ENCODE data around the gene RNF181. TPM values are rescaled to one million over a fixed set of nuclear protein-coding genes. Genes with fewer than 3 reads are reported as not detected.
"Not testable (repeated sequence)": the region's sequence is repeated elsewhere in the genome, so short reads cannot be mapped to it uniquely, and the experiment has no call there.

The RNF181 gene
- total RNA-seq, 2 donors from 2014 or later = 78.8 to 84.2 TPM

DNA sequence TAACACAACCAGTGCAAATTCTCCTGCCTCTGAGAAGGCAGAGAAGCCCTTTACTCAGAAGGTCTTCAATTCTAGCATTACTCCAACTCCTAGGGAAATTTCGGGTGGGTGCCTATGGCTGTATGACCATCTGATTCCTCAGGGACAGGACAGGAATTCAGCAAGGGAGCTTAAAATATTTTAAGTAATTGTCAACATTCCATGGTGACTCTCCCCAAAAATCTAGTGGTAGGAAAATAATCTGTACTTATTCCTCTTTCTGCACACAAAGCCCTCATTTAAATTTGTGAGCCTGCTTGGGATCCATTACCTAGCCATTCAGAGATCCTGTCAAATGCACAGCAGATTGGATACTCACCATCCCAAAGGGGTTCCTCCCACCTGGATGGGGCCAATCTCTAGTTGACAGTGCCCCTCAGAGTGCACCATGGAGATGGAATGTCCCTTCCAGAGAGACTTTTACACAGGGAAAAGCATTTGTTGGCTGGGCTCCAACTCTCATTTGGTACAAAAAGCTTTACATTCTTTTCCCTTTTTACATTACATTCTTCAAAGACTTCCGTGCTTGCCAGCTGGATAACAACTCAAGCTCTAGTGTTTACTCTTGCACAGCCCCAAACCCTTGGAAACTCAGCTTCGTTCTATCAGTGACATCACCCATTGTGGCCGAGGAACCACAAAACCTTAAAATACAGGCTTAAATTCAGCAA is 10.0 kb downstream of the RNF181 start:
- peak in 1 of 2 donors; percentile 6 for DNase-seq
- intact Hi-C loops (cut with DNase I, micrococcal nuclease) = no loop called here
- no peak for ATAC-seq

DNA sequence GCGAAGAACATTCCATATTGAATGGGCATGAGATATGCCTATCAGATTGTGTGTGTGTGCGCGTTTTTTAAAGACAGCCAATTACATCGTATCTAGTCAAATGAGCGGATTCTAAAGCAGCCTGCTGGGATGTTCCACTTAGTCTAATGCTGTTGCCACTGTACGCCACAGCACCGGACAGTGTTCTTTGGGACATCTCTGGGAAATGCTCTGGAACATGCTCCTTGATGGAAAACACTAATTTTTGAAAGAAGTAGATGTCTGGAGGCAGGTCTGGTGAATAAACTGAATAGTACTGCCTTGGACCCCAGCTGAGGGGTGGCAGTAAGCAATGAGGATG is 10.5 kb downstream of the RNF181 start:
- ATAC-seq (no peak), DNase-seq (no peak)
- intact Hi-C loops (cut with DNase I, micrococcal nuclease) = no loop called here

DNA sequence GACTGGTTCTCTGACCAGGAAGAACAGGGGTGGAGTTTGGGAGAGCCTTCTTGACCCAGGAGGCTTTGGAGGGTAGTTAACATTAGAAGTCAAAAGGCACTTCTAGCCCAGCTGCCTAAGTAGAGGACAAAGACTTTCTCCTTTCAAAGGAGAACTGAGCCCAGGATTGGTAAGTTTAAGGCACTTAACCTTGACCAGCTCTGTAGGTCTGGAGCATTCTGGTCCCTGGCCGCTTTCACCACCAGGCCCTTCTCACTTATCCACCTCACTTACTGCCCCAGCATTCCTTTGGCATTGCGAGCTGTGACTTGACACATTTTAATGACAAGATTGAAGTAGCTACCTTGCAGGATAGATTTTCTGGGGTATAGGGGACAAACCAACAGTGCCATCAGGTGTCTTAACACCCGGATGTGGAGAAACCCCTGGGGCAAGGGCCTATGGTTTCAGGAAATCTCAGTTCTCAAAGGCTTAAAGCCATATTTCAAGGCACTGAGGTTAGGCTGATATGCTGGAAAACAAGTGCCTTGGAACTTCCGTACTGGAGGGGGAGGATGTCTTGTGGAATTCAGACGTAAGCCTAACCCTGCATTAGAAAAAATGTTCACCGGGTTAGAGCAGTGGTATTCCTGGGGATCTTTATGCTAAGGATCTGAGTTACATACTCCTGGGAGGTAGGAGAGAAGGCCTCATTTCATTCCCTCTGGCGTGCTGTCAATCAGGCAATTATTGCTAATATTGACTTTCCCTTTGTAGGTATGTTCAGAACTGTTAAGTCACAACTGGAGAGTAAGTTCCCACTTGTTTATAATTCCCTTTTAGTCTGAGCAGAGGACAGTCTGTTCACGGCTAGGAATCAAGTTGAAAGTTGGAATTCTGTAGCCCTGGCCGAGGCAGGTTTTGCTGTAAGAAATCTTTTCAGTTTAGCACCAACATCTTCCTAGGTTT is 12.0 kb downstream of the RNF181 start:
- DNase-seq = no peak
- intact Hi-C loops (cut with DNase I, micrococcal nuclease) = no loop called here
- no peak for ATAC-seq

DNA sequence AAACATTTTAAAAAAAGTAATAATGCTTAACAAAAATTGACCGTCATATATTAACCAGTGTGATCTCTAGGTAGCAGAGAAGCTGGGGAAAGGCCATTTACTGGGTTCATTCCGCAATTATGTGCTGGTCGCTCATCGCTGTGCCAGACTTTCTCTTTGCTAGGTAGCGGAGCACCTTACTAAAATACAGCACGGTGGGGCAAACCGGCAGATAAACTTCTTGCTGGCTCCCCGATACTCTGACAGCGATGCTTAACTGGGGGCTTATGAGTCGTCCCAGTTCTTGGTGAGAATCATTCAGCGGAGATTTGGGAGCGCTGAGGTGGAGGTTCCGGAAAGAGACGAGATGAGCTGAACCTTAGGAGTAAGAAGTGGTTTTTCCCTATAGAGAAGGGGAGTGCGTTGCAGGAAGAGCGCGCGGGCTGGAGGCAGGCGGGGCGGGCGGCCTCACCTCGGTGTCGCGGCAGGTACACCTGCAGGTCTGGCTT is 15.7 kb downstream of the RNF181 start:
- peak; percentile 54 for ATAC-seq
- DNase-seq = no peak
- intact Hi-C loops (cut with DNase I, micrococcal nuclease) = no loop called here

DNA sequence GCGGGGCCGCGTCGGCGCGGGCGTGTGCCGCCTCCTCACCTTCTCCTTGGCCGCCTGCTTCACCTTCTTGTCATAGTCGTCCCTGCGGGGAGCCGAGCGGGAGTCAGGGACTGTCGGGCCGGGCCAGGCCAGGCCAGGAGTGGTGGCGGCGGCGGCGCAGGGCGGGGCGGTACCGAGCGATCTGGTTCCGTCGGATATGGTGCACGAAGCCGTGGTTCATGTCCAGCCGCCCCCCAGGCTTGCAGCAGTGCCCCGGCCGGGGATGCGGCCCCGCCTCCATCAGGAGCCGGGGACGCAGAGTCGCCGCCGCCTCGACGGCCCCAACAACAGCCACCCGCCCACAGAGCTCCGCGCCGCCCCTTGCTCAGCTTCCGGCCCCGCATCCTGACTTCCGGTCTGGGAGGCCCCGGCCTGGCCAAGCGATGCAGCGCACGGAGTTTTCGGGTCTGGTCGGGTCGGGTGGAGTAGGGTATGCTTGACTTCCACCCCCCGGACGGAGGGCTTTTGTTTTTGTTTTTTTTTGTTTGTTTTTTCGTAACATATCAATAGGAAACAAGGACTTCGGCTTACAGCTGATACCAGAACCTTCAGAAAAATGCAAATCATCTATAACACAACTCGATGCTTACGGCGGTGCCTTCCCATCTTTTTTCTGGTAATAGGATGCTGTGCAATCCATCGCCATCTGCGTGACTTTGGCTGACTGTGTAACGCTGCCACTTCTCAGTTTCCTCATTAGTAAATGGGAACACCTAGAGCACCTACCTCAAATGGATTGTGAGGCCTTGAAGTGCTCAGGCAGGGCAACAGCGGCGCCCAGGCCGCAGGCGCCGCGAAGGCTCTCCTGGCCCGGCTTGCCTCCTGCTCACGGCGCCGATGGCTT is 16.4 kb downstream of the RNF181 start, which contains the start of gene C2orf68:
TSS of gene C2orf68 (minus strand) at position 362 of the 883 bp plus-strand sequence. CDS start at position 280, 82 bp downstream.
- DNase-seq (peak; percentile 93 to 94), ATAC-seq (peak; percentile 81)
- intact Hi-C loops (cut with DNase I, micrococcal nuclease) = no loop called here

DNA sequence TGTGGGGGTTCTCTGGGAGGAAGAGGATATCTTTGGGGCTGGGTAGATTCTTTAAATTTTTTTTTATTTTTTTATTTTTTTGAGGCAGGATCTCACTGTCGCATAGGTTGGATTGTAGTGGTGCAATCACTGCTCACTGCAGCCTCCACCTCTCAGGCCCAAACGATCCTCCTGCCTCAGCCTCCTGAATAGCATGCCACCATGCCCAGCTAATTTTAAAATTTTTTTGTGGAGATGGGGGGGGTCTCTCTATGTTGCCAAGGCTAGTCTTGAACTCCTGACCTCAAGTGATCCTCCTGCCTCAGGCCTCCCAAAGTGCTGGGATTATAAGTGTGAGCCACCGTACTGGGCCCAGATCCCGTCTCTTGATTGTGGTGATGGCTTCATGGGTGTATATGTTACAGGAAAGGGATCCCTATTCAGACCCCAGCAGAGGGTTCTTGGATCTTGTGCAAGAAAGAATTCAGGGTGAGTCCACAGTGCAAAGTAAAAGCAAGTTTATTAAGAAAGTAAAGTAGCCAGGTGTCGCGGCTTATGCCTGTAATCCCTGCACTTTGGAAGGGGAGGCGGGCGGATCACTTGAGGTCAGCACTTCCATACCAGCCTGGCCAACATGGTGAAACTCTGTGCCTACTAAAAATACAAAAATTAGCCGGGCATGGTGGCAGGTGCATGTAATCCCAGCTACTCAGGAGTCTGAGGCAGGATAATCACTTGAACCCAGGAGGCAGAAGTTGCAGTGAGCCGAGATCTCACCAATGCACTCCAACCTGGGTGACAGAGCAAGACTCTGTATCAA is 18.4 kb downstream of the RNF181 start:
- intact Hi-C loops (cut with DNase I, micrococcal nuclease) = no loop called here
- ATAC-seq (no peak), DNase-seq (no peak)

DNA sequence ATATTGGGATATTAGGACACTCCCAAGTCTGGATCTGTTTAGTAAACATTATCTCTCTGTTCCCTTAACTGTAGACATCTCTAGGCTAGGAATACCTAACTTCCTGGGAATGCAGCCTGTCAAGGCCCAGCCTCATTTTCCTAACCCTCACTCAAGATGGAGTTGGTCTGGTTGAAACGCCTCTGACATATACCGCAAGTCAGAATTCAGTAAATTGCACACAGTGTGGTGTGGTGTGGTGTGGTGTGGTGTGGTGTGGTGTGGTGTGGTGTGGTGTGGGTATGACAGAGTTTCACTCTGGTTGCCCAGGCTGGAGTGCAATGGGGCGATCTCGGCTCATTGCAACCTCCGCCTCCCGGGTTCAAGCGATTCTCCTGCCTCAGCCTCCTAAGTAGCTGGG is 19.2 kb downstream of the RNF181 start:
- DNase-seq; ATAC-seq; intact Hi-C loops (cut with DNase I, micrococcal nuclease): not testable (repeated sequence)

DNA sequence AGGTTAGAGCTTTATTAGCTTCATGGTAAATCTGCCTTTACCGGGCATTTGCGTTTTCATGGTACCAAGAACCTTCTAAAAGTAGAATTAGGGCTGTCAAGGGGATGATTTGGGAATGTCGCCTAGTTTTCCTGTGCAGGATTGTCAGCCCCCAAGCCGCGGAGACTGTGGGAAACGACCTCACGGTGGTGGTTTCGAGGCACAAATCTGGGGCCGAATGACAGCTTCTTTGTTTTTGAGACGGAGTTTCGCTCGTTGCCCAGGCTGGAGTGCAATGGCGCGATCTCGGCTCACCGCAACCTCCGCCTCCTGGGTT is 19.8 kb downstream of the RNF181 start:
- intact Hi-C loops (cut with DNase I, micrococcal nuclease) = no loop called here
- no peak for ATAC-seq
- DNase-seq = no peak

DNA sequence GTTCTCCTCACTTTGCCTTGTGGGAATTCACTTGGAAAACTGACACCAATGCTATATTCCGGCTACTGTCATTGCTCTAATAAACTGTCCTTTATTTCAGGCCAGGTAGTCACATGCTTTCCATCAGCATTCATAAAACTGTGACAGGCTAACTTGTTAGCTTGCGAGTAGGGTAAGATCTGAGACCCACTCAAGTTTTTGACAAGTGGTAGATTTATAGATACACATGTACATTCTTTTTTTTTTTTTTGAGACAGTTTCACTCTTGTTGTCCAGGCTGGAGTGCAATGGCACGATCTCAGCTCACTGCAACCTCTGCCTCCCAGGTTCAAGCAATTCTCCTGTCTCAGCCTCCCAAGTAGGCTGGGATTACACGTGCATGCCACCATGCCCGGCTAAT is 22.2 kb downstream of the RNF181 start:
- ATAC-seq; intact Hi-C loops (cut with DNase I, micrococcal nuclease); DNase-seq: not testable (repeated sequence)

DNA sequence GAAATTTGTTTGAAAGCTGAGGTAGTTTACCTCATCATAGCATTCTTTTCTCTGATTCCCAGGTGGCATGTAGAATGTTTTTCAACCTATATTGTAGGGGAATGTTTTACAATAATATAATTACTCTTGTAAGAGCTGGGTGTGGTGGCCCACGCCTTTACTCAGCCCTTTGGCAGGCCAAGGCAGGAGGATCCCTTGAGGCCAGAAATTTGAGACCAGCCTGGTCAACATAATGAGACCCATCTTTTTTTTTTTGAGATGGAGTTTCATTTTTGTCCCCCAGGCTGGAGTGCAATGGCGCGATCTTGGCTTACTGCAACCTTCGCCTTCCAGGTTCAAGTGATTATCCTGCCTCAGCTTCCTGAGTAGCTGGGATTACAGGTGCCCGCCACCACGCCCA is 24.1 kb downstream of the RNF181 start:
- ATAC-seq (peak; percentile 37), DNase-seq (no peak)
- intact Hi-C loops (cut with DNase I, micrococcal nuclease) = no loop called here

DNA sequence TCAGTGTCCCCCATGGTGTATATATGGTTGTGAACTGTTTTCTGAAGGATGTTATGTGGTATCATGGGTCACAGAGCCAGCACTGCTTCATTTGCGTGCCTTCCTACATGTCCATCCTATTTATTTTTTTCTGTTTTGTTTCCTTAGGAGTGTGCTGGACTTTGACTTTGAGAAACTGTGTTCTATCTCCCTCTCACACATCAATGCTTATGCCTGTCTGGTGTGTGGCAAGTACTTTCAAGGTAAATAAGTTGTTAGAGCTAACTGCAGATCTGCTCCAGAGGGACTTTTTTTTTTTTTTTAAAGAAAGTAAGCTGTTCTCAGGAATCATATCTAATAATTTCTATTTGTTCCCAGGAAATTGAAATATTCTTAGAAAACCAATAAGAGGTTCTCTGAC is 25.8 kb downstream of the RNF181 start:
- ATAC-seq = peak; percentile 73

DNA sequence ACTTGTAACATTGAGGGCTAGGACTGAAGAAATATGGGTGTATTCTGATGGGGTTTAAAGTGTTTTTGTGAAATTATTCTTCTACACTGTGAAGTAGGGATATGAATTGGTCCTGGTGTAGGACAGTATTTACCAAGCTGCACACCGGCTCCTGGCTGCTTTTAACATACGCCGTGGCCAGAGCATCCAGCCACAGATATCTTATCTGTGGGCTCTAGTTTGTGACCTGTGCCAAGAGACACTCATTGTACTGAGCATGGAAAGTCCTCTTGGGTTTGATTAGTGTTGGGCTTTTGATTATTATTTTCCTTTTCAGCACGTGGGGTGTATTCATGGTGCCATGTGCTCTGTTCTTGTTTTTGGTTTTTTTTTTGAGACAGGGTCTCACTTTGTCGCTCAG is 28.4 kb downstream of the RNF181 start:
- intact Hi-C loops (cut with DNase I, micrococcal nuclease) = no loop called here
- ATAC-seq = no peak
- DNase-seq = no peak

More for the DNA sequence above, 25.8 kb downstream of the RNF181 start:
- intact Hi-C loops (cut with DNase I, micrococcal nuclease) = no loop called here
- DNase-seq = no peak

DNA sequence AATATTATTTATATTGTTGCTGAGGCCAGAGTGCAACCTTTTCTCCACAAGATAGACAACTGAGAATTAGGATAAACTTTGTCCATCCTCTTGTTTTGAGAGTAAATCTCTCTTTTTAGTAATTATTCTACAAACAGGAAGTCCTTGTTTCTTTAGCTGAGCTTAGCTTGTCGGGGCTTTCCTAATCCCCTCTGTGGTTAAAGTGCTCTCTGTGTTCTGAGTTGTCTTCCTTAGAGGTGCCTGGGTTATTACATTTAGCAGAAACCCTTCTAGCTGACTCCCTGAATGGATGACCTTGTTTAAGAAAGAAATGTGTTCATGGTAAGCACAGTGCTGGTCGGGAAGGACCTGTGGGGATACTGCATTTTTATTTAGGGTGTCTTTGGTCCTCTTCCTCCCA is 33.1 kb downstream of the RNF181 start:
- DNase-seq = no peak
- intact Hi-C loops (cut with DNase I, micrococcal nuclease) = no loop called here
- no peak for ATAC-seq

DNA sequence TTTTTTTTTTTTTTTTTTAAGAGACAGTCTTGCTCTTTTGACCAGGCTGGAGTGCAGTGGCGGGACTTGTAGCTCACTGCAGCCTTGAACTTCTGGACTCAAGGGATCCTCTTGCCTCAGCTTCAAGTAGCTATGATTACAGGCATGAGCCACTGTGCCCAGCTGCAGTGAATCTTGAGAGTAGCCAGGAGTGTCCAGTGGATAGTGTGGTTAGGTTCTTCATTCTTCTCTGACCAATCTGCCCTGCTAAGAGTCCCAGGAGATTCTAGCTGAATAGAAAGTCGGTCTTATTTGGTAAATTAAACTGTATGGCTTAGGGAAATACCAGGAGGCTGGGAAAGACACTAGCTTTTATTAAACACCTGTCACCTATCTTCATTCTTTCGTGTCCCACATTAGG is 35.8 kb downstream of the RNF181 start:
- intact Hi-C loops (cut with DNase I, micrococcal nuclease) = no loop called here
- no peak for DNase-seq
- no peak for ATAC-seq

DNA sequence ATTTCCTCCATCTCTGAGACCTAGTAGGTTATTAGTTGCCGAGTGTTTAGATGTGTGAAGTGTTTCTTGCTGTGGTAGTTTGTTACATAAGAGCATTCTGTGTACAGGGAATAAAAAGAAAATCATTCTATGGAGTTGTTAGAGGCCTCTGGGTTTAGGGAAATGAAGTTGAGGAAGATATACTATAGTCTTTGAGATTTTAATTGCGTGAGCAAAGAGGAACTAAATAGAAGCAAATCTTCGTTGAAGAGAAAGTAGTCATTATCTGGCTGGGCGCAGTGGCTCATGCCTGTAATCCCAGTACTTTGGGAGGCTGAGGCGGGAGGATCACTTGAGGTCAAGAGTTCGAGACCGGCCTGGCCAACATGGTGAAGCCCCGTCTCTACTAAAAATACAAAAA is 39.5 kb downstream of the RNF181 start:
- DNase-seq = no peak
- intact Hi-C loops (cut with DNase I, micrococcal nuclease) = no loop called here
- no peak for ATAC-seq

DNA sequence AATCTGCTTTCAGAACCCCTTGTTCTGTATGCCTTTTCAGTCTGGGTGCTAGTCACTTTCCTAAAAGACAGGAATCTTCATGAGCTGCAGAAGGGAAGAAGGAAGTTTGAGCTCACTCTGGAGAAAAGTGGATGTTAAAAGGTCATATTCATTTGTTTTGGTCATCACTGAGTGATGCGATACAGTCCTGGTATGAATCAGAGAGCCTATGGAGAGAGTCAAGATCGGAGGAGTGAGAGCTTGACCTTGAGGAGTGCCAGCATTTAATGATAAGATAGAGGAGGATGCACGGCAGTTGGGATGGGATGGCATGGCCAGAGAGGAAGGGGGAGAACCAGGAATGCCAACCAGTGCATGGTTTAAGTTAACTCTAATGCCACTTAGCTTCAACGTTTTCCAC is 40.1 kb downstream of the RNF181 start:
- intact Hi-C loops (cut with DNase I, micrococcal nuclease) = no loop called here
- DNase-seq (no peak), ATAC-seq (no peak)

DNA sequence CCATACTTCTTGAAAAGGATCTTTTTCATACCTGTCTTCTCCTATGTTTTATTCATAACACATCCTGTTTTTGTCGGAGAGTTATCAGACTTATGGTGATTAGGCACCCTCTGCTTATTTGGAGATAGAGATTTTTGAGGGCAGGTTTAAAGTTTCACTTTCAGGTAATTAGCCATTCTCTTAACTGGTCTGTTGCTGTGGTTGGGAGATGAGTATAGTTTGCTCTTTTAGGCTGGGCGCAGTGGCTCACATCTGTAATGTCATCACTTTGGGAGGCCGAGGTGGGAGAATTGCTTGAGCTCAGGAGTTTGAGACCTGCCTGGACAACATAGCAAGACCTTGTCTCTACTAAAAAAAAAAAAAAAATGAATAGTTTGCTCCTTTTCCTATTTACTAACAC is 47.2 kb downstream of the RNF181 start:
- intact Hi-C loops (cut with DNase I, micrococcal nuclease) = no loop called here
- DNase-seq = no peak
- no peak for ATAC-seq

DNA sequence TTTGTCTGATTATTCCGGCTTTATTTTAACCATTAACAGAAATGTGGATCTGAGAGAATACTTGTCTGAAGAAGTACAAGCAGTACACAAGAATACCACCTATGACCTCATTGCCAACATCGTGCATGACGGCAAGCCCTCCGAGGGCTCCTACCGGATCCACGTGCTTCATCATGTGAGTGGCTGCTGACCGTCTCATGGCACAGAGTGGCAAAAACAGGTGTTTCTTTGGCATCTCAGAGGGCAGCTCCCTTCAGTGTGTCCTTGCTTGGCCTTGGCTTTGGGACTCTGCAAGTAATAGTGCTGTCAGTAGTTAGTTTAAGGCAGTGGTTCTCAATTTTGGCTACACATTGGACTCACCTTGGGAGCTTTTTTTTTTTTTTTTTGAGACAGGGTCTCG is 49.4 kb downstream of the RNF181 start:
- ATAC-seq (no peak), DNase-seq (no peak)
- intact Hi-C loops (cut with DNase I, micrococcal nuclease) = no loop called here

Measured in left colon (tissue), 2 donors.